Stimulated activated CD4-positive, alpha-beta T cell treated with anti-CD3 and anti-CD28 coated beads, Interleukin-4, amount 100 ng/mL, for 1 hour (primary cell): ENCODE results near the gene EBF3.

Experiments used
- DNase-seq: peaks from one replicate; pipeline ENCODE4 v3.0.0-alpha.2; 2020

The EBF3 gene

GRCh38 chr10:129825826-129826225, 138.2 kb downstream of the EBF3 start:
- DNase-seq: no peak

- no peak for DNase-seq
These were observed 138.9 kb downstream of the EBF3 start for GRCh38 chr10:129825221-129825620.

DNA sequence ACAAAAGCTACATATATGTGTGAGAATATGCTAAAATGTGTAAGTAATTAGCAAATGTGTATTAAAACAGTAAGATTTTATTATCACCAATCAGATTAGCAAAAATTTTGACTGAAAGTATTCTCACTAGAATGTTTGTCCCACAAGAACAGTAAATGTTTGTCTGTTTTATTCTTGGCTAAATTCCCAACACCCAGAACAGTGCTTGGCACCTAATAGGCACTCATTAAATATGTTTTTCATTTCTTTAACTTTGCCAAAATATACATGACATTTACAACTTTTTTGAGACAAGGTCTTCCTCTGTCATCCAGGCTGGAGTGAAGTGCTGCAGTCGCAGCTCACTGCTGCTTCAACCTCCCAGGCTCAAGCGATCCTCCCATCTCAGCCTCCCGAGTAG, 143.6 kb downstream of the EBF3 start:
- DNase-seq: no peak

GRCh38 chr10:129816656-129817045, 147.4 kb downstream of the EBF3 start:
- DNase-seq: no peak

DNA sequence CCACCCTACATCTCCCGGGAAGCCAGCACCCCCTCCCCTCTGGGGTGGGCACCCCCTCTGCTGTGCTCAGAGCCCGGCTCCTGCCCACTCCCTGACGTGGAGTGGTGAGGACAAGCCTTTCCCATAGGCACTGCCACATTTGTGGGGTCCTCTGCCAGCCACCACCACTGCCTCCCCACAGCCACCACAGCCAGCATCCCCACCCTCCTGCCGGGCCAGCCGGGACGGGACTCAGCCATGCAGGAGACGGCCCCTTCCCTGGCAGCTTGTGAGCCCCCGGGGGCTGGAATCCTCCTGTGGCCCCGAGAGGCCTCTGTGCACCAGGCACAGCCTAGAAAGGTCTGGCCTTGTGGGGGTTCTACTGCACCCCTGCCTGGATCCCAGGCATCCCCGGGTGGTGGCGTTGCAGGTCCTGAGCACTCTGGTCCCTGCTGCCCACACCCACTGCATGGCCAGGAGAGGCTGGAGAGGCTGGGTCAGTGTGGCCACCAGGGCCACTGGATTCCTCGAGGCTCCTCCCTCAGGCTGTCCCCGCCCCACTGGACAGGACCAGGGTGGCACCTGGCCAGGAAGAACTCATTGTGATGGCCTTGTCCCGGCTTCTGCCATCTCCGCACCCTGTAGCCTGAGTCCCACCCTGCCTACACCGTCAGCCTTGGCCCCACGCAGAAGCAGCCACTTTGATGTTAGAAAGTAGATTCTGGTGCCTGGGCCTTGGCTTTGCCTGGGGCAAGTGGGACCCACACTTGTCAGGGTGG, 148.0 kb downstream of the EBF3 start:
- DNase-seq: no peak

DNA sequence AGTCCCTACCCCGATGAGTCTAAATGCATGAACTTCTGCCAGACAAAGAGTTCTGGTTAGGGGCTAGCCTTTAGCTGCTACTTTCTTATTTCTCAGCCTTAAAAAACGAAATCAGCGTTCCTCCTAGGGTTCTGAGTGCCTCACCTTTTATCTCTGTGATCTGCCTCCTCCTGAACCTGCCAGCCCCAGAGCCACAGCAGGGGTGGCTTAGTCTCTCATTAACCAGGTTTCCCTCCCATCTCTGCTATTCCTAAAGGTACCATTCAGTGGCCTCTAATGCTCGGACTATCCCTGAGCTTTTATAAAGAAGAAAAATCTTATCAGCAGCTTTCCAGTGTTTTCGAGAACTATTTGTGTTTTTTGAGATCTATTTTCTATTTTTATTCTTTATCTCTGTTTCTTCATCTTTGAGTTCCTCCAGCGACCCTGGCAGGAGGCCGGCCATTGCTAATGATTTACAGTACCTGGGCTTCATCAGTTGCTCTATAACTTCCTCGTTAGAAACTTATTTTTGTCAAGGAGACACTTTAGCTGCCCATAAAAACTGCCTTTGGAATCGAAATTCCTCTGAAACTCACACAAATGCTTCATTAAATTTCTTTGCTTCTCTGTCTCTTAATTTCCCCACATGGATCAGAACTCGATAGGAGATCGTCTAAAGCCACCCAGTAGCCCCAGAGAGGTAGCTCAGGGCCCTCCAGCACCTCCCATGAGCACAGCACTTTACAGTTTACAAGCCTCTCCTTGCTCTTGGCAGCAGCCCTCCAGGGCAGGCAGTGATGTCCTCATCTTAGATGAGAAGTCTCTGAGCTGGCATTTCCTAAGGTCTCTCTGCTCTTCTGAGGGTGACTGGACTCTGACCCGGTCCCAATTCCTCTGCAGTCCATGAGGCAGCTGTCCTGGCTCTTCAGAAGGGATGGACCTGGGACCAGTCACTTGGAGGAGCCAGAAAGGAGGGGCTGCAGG, 149.1 kb downstream of the EBF3 start:
- no peak for DNase-seq

DNA sequence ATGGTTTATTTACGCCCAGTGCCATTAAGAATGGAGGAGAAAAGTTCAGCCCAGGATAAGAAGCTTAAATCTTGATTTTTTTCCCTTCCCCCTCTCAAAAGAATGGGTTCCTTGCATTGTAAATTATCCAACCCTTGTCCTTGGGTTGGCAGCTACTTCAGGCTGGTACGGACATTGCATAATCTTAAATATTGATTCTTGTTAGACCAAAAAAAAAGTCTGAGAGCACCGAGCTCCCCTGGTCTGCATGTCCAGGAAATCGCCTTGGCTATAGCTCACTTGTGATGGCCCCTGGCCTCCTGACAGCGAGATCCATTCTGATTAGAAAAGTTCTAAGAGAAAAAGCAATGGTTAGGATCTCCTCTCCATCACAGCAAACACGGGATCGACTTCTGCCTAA, 151.7 kb downstream of the EBF3 start:
- DNase-seq: no peak

GRCh38 chr10:129811208-129811607, 152.9 kb downstream of the EBF3 start:
- no peak for DNase-seq

GRCh38 chr10:129809841-129810240, 154.2 kb downstream of the EBF3 start:
- DNase-seq: no peak

GRCh38 chr10:129809431-129809830, 154.6 kb downstream of the EBF3 start:
- no peak for DNase-seq

- DNase-seq: no peak
These were observed 155.7 kb downstream of the EBF3 start for GRCh38 chr10:129808092-129808983.

GRCh38 chr10:129807211-129807610, 156.9 kb downstream of the EBF3 start:
- no peak for DNase-seq

GRCh38 chr10:129800796-129801340, 163.2 kb downstream of the EBF3 start:
- no peak for DNase-seq

- no peak for DNase-seq
These were observed 164.1 kb downstream of the EBF3 start for GRCh38 chr10:129799942-129800341.

DNA sequence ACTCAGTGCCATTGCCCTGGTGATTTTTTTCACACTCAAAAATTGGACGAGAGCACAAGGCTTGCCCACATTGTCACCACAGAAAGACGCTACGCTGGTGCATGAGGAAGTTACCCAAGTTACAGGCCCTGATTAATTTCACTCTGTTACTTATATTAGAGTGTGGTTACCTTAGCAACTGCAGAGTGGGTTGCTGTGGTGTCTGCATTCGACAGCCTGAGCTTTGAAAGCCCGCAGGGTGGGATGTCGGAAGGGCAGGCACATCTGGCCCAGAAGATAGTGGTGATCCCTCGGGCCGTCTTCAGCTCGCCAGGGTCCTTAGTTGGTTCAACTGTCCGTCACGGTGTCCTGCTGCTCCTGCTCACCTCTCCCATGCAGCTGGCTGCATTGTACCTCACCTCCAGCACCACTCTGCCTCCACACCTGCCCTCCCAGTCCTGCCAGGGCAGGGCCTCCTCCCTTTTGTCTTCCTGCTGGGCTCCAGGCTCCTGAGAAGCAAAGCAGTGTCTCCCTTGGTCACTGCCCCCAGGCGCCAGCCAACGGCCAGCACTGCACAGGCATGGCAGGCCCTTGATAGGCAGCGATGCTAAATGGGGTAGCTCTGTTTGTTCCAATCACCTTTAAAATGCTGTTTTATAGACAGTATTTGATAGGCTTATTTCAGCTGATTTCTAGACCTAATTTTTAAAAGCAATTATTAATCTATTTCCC, 167.2 kb downstream of the EBF3 start:
- DNase-seq: no peak

DNA sequence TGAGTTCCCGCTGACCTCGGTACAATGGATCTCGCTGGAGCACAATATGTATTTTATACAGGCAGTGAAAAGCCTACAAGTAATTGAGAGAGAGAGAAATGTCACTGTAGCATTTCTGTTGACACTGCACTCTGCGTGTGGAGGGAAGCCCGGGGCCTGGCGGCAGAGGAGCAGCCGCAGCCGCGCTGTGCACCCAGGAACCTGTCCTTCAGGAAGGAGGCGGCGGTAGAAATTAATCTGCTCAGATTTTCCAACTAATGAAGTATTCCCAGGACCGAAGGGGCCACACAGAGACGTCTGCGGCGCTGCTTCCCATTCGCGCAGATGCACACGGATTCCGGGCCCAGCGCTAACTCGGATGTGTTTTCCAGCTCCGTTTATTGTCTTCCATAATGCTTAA, 170.1 kb downstream of the EBF3 start:
- DNase-seq: no peak

DNA sequence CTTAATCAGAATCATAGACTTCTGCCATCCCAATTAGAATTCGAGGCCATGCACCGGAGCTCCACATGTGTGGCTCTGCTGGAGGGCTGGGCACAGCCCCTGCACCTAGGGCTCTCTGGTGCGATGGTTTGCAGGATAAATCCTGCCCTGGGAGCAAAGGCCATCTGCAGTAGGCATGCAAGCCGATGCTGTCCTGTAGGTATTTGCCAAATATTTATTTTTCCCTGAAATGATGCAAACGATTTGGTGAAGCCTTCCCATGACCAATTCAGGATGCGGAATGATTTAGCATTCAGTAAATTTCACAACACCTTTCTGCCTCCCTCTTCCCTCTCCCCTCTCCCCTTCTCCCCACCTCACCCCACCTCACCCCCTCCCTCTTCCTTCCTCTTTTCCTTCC, 170.6 kb downstream of the EBF3 start:
- no peak for DNase-seq

- no peak for DNase-seq
These were observed 171.2 kb downstream of the EBF3 start for GRCh38 chr10:129792864-129793263.

DNA sequence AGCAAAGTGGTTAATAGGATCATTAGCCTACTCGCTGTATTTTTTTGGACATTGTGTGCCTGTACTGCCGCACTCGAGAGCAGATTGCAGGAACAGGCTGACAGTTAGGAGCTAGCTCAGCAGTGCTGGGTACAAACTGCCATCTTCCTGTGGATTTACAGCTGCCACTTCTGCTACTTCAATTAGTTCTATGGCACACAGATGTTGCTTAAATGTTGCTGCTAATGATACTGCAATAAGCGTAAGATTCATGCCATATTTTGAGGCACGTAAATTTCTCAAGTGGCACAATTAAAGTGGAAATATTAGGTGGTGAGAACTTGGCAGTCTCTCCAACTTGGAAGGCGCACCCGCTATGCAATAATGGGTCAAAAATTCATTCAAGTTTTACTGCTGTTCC, 171.9 kb downstream of the EBF3 start:
- no peak for DNase-seq

DNA sequence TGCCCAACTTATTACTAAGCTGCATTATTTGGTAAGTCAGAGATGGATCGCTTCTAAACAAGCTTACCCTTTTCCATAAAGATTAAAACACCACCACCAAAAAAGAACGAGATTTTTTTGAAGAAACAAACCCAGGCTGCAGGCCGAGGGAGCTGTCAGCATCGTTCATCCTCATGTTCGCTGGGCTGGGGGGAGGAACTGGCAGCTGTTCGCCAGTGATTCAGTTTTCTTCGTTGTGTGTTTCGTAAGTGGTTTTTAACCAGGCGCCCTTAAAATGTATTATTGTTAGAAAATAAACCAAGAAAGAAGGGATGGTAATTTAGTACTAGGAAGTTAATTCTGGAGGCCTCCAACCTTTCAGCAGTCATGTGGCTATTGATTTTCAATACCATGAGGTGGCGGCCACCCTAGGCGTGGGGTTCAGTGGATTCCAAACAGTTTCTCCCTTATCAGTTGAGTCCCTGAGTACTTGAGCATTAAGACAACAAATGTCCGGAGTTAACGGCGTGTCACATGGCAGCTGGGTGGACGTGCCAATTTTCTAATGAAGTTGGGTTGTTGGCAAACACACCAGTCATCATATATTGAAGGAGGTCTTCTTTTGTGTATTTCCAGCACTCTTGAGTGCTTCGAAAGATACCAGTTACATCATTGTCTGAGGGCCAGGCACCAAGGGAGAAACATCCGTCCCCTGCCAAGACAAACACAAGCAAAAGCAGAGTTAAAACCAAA, 173.2 kb downstream of the EBF3 start:
- no peak for DNase-seq

DNA sequence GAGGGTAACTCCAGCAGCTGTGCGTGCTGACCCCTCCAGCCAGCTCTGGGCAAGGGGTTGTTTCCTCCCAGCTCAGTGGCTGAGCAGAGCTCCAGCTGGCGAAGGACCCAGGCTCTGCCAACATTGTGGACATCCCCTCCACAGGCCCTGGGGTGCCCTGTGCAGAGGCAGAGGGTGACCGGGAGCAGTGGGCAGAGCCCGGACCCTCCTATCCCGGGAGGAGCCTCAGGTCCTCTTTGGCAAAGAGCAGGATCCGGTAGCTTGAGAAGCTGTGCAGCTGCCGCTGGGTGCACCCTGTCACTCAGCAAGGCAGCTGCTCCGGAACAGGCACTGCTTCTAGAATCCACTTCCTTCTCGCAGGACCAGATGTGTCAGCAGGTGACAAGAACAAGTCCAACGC, 175.9 kb downstream of the EBF3 start:
- no peak for DNase-seq
